Endothelial cell of umbilical vein (primary cell): ENCODE data around the gene AK8. TPM values are rescaled to one million over a fixed set of nuclear protein-coding genes. Genes with fewer than 3 reads are reported as not detected.

Experiments used
- BruUV-seq: library from RNA; stranded (reverse); fragments of 400-500 nt; replicated peaks from 2 replicates; lab custom pipeline; 2021; lab: Mats Ljungman, UMichigan
- CTCF ChIA-PET: fragments of 300-600, 350-600 bp; sonication (Branson Sonifier 250); formaldehyde crosslinking; loops from one replicate; lab custom pipeline; 2021; ENCODE audit warnings: antibody characterized with exemption, inconsistent platforms; lab: Charles Lee
- POLR2A ChIA-PET: fragments of 300-600, 350-600 bp; sonication (Branson Sonifier 250); formaldehyde crosslinking; loops from one replicate; lab custom pipeline; 2021; ENCODE audit warnings: antibody characterized with exemption, inconsistent platforms; lab: Charles Lee
- DNase-seq: peaks from one replicate; pipeline ENCODE4 v3.0.0-alpha.2; 2011; ENCODE audit warnings: low read depth, low spot score
- FAIRE-seq: peaks from 2 replicates; lab custom pipeline; 2011; peaks lifted over from hg19 to GRCh38; lab: Jason Lieb, UNC
- H2AFZ ChIP-seq: 2 replicates; pipeline ENCODE4 v1.6.0; 2012; ENCODE audit warnings: low read depth, low read length, control low read depth, inconsistent platforms
- H3K27ac ChIP-seq: 2 replicates; pipeline ENCODE4 v1.5.1; 2011; ENCODE audit warnings: low read depth, mild to moderate bottlenecking, control low read depth, low read length, moderate library complexity; ENCODE audit not compliant: insufficient read depth
- H3K27me3 ChIP-seq, 2 experiments: 2 replicates each; pipeline versions ENCODE4 v1.6.0 to v1.6.1; 2011; ENCODE audit warnings: low read length in 2 of 2, mixed read lengths in 1 of 2; ENCODE audit not compliant: control insufficient read depth in 2 of 2, insufficient read depth in 2 of 2
- H3K36me3 ChIP-seq, 2 experiments: 2 replicates in 1 of 2; 3 replicates in 1 of 2; pipeline ENCODE4 v1.5.1; 2011; ENCODE audit warnings: low read length in 2 of 2, mild to moderate bottlenecking in 1 of 2, moderate library complexity in 1 of 2; ENCODE audit not compliant: control insufficient read depth in 2 of 2, insufficient read depth in 2 of 2; ENCODE audit errors: extremely low read depth in 1 of 2
- H3K4me1 ChIP-seq: 3 replicates; pipeline ENCODE4 v1.5.1; 2011; ENCODE audit warnings: mild to moderate bottlenecking, low read length; ENCODE audit not compliant: control insufficient read depth, insufficient read depth; ENCODE audit errors: extremely low read depth
- H3K4me2 ChIP-seq: 2 replicates; pipeline ENCODE4 v1.6.1; 2011; ENCODE audit warnings: low read length, control low read depth, mixed read lengths; ENCODE audit not compliant: insufficient read depth
- H3K4me3 ChIP-seq, 3 experiments: fragments of 200-600 bp in 1 of 3; sonication (generic), shearing (Covaris generic) in 1 of 3; replicated peaks in 1 of 3; 2 replicates each; pipeline ENCODE4 v1.5.1; 2011 to 2016; ENCODE audit warnings: control low read depth in 3 of 3, low read length in 3 of 3, mild to moderate bottlenecking in 2 of 3, inconsistent platforms in 1 of 3, low read depth in 1 of 3, moderate library complexity in 1 of 3; ENCODE audit not compliant: insufficient read depth in 1 of 3
- H3K79me2 ChIP-seq: 2 replicates; pipeline ENCODE4 v1.6.0; 2012; ENCODE audit warnings: low read length, inconsistent platforms; ENCODE audit not compliant: control insufficient read depth, insufficient read depth
- H3K9ac ChIP-seq: replicated peaks from 2 replicates; pipeline ENCODE3; 2011; ENCODE audit warnings: low read length, control low read depth; ENCODE audit not compliant: insufficient read depth; ENCODE audit errors: extremely low read depth
- H3K9me1 ChIP-seq: replicated peaks from 3 replicates; pipeline ENCODE4 v1.6.0; 2011; ENCODE audit warnings: mild to moderate bottlenecking, low read length; ENCODE audit not compliant: control insufficient read depth, insufficient read depth; ENCODE audit errors: extremely low read depth
- H3K9me3 ChIP-seq: replicated peaks from 2 replicates; pipeline ENCODE4 v1.5.1; 2012; ENCODE audit warnings: low read length, inconsistent platforms; ENCODE audit not compliant: control insufficient read depth, insufficient read depth
- H4K20me1 ChIP-seq: replicated peaks from 2 replicates; pipeline ENCODE3; 2011; ENCODE audit warnings: mild to moderate bottlenecking, low read length; ENCODE audit not compliant: control insufficient read depth, insufficient read depth; ENCODE audit errors: extremely low read depth
- EZH2 ChIP-seq: IDR thresholded peaks from 2 replicates; pipeline ENCODE4 v1.6.1; 2012; ENCODE audit warnings: borderline replicate concordance, low read depth, mild to moderate bottlenecking, moderate library complexity, low read length, inconsistent platforms; ENCODE audit not compliant: severe bottlenecking
- FOS ChIP-seq: IDR thresholded peaks from 2 replicates; pipeline ENCODE4 v1.6.1; 2011; ENCODE audit warnings: mild to moderate bottlenecking, low read length, moderate library complexity, borderline replicate concordance; ENCODE audit not compliant: insufficient read depth
- GATA2 ChIP-seq: IDR thresholded peaks from 2 replicates; pipeline ENCODE4 v1.7.0; 2011; ENCODE audit warnings: low read depth, mild to moderate bottlenecking, moderate library complexity, mixed read lengths, low read length; ENCODE audit not compliant: insufficient read length, insufficient read depth
- JUN ChIP-seq: IDR thresholded peaks from 2 replicates; pipeline ENCODE4 v1.6.1; 2011; ENCODE audit warnings: borderline replicate concordance, low read depth; ENCODE audit not compliant: insufficient read length, insufficient read depth
- MYC ChIP-seq: IDR thresholded peaks from one replicate; pipeline ENCODE4 v1.6.1; 2011; ENCODE audit warnings: mild to moderate bottlenecking, low read depth, low read length
- POLR2A ChIP-seq: IDR thresholded peaks from 2 replicates; pipeline ENCODE4 v1.6.1; 2012; ENCODE audit warnings: low read depth, mild to moderate bottlenecking, control low read depth, low read length
- POLR2AphosphoS5 ChIP-seq: IDR thresholded peaks from 2 replicates; pipeline ENCODE4 v1.6.1; 2012; ENCODE audit warnings: low read depth, mild to moderate bottlenecking, control low read depth, low read length, moderate library complexity; ENCODE audit not compliant: insufficient read depth
- dilution Hi-C: fragments of 300-500 bp; cut with MboI; formaldehyde crosslinking; loops from one replicate; pipeline ENCODE4 v1.15.0; 2019; ENCODE audit warnings: low sequenced_read_pairs; ENCODE audit not compliant: extremely low pct_ligation_motif_present
- intact Hi-C: fragments of 100-400 bp; cut with micrococcal nuclease; formaldehyde crosslinking; loops from one replicate; pipeline ENCODE4 v1.10.0; 2022
- polyA plus RNA-seq, 4 experiments: library from polyadenylated mRNA; depleted of rRNA in 3 of 4; stranded (reverse) in 3 of 4; unstranded in 1 of 4; fragments of >200 nt; gene quantifications; 2 replicates each; pipeline versions ENCODE4 v1.2.1 to v1.2.3, GENCODE V29; 2011 to 2012; ENCODE audit warnings: missing spikeins in 1 of 4
- total RNA-seq: library from RNA; stranded (reverse); gene quantifications from 2 replicates; pipeline ENCODE4 v1.2.3, GENCODE V29; 2021
- TF ChIP-seq, protein P1 (sequence below), 2 donors: IDR thresholded peaks; 1 replicate in 1 of 2; 2 replicates in 1 of 2; pipeline ENCODE4 v1.5.1; 2011; ENCODE audit warnings: low read length in 2 of 2, mild to moderate bottlenecking in 2 of 2, moderate library complexity in 2 of 2, control low read depth in 1 of 2, inconsistent platforms in 1 of 2, low read depth in 1 of 2; ENCODE audit not compliant: insufficient read depth in 1 of 2; ENCODE audit errors: extremely low read depth in 1 of 2
- TF ChIP-seq, protein P2 (sequence below): IDR thresholded peaks from 2 replicates; pipeline ENCODE4 v1.6.1; 2011; ENCODE audit not compliant: insufficient read depth, insufficient read length

Gene AK8
- total and polyA plus RNA-seq, 2 donors (not counting 3 experiments of a cell fraction or from before 2014, with no cell fraction given): 0.06 TPM; not detected in 1

GRCh38 chr9:132813115-132813771, 64.8 kb downstream of the AK8 start:
- Histone ChIP-seq H3K27me3 (peaks cover 13 to 20% of the 10 kb centered on the region in 2 experiments), H3K9ac (no peak overlapping the region), H3K79me2 (no peaks in the 10 kb centered on the region), H2AFZ (no peak overlapping the region), H3K36me3 (no peaks in the 10 kb centered on the region), H4K20me1 (no peaks in the 10 kb centered on the region), H3K4me3 (no peak overlapping the region), H3K27ac (no peak overlapping the region), H3K9me3 (no peaks in the 10 kb centered on the region), H3K4me1 (no peaks in the 10 kb centered on the region), H3K9me1 (no peaks in the 10 kb centered on the region), H3K4me2 (no peak overlapping the region)
- TF ChIP-seq EZH2 (no peak), FOS (no peak), POLR2A (no peak), GATA2 (no peak), POLR2AphosphoS5 (no peak), MYC (no peak), JUN (no peak)
- TF ChIP-seq, protein P1, sequence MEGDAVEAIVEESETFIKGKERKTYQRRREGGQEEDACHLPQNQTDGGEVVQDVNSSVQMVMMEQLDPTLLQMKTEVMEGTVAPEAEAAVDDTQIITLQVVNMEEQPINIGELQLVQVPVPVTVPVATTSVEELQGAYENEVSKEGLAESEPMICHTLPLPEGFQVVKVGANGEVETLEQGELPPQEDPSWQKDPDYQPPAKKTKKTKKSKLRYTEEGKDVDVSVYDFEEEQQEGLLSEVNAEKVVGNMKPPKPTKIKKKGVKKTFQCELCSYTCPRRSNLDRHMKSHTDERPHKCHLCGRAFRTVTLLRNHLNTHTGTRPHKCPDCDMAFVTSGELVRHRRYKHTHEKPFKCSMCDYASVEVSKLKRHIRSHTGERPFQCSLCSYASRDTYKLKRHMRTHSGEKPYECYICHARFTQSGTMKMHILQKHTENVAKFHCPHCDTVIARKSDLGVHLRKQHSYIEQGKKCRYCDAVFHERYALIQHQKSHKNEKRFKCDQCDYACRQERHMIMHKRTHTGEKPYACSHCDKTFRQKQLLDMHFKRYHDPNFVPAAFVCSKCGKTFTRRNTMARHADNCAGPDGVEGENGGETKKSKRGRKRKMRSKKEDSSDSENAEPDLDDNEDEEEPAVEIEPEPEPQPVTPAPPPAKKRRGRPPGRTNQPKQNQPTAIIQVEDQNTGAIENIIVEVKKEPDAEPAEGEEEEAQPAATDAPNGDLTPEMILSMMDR (IDR thresholded peaks at IDR 0.05; ENCODE audit: extremely low read depth in 1 of 2, insufficient read depth in 1 of 2, low read depth in 1 of 2, low read length in 2 of 2): no peak
- TF ChIP-seq, protein P2, sequence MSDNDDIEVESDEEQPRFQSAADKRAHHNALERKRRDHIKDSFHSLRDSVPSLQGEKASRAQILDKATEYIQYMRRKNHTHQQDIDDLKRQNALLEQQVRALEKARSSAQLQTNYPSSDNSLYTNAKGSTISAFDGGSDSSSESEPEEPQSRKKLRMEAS: no peak
- dilution Hi-C loops: no loop called here
- intact Hi-C loops: no loop called here
- POLR2A ChIA-PET: no interaction called here
- FAIRE-seq: no peak
- no peak for DNase-seq
- BruUV-seq: no TSS peak
- CTCF ChIA-PET: interaction anchor here (1.3 to 1.8 kb wide), 3 partner anchors 29 to 89 kb away, joined by 3 to 15 read pairs (median 5); no protein-coding TSS in a partner anchor
